Activated T-cell treated with anti-CD3 and anti-CD28 coated beads for 24 hours (primary cell): ENCODE measurements around the gene FBXO46.
A peak's percentile ranks its signal among the peaks of the same experiment; 100 is the strongest.
"Not testable (repeated sequence)": the region's sequence is repeated elsewhere in the genome, so short reads cannot be mapped to it uniquely, and the experiment has no call there.

Source experiments
- DNase-seq: peaks from one replicate; pipeline ENCODE4 v3.0.0-alpha.2; 2020; ENCODE audit warnings: low read depth

The FBXO46 gene

GRCh38 chr19:45717983-45718650 is 12.6 kb downstream of the FBXO46 start:
- no peak for DNase-seq

- DNase-seq = peak; percentile 95
Measured at GRCh38 chr19:45717131-45717982, 13.3 kb downstream of the FBXO46 start.

- no peak for DNase-seq
Measured at GRCh38 chr19:45716359-45717130, 14.2 kb downstream of the FBXO46 start.

- DNase-seq = no peak
Measured at GRCh38 chr19:45715139-45715538, 15.6 kb downstream of the FBXO46 start.

GRCh38 chr19:45713141-45713540 is 17.6 kb downstream of the FBXO46 start:
- no peak for DNase-seq

GRCh38 chr19:45712699-45713067 is 18.0 kb downstream of the FBXO46 start:
- DNase-seq = no peak

- no peak for DNase-seq
Measured at GRCh38 chr19:45711851-45712698, 18.6 kb downstream of the FBXO46 start.

- no peak for DNase-seq
Measured at GRCh38 chr19:45710356-45711130, 20.2 kb downstream of the FBXO46 start.

- DNase-seq = no peak
Measured at GRCh38 chr19:45705710-45706415, 24.8 kb downstream of the FBXO46 start.

GRCh38 chr19:45705115-45705514 is 25.6 kb downstream of the FBXO46 start:
- DNase-seq = no peak

- DNase-seq = no peak
Measured at GRCh38 chr19:45701676-45702075, 29.0 kb downstream of the FBXO46 start.

- peak; percentile 70 for DNase-seq
Measured at GRCh38 chr19:45693106-45693788, 37.4 kb downstream of the FBXO46 start.

- peak; percentile 96 for DNase-seq
Measured at GRCh38 chr19:45692187-45693105, 38.2 kb downstream of the FBXO46 start, which contains the start of gene QPCTL. Gene QPCTL, plus strand, starts transcription at chr19:45692666. Its CDS starts 38 bp downstream, at chr19:45692704.

- peak; percentile 93 for DNase-seq
Measured at GRCh38 chr19:45691516-45692186, 39.0 kb downstream of the FBXO46 start, which contains the start of gene SNRPD2. Gene SNRPD2, minus strand, starts transcription at chr19:45691953. Its CDS starts 65 bp downstream, at chr19:45691888.

- DNase-seq = no peak
Measured at GRCh38 chr19:45687599-45687998, 43.1 kb downstream of the FBXO46 start.

GRCh38 chr19:45685045-45685444 is 45.7 kb downstream of the FBXO46 start:
- DNase-seq = not testable (repeated sequence)

- no peak for DNase-seq
Measured at GRCh38 chr19:45682908-45683307, 47.8 kb downstream of the FBXO46 start.

- no peak for DNase-seq
Measured at GRCh38 chr19:45682117-45682516, 48.6 kb downstream of the FBXO46 start.
